Skin epidermis (tissue), 12 donors: ENCODE measurements around the gene SPRR2D.
"Not testable (repeated sequence)": the region's sequence is repeated elsewhere in the genome, so short reads cannot be mapped to it uniquely, and the experiment has no call there.

Experiments
- H3K27ac ChIP-seq, 21 experiments: fragments of 200-600 bp; sonication (generic) in 11 of 21; one replicate each; pipeline ENCODE4 v1.5.0; 2020; ENCODE audit warnings: mild to moderate bottlenecking in 3 of 21, inconsistent platforms in 2 of 21, moderate library complexity in 2 of 21
- H3K4me3 ChIP-seq, 7 experiments: fragments of 200-600 bp; sonication (generic) in 2 of 7; one replicate each; pipeline ENCODE4 v1.5.0; 2020; ENCODE audit warnings: inconsistent platforms in 2 of 7, mild to moderate bottlenecking in 2 of 7, moderate library complexity in 1 of 7

Gene SPRR2D

GRCh38 chr1:153040950-153041631 is at the start of gene SPRR2D:
SPRR2D (minus strand) TSS chr1:153041120; CDS start chr1:153040346, 774 bp downstream.
- H3K27ac ChIP-seq, result no peak within 1 kb of the TSS
- no peak within 1 kb of the TSS for H3K4me3 ChIP-seq

GRCh38 chr1:153087652-153088051 is 46.7 kb upstream of the SPRR2D start:
- no peak overlapping the region for H3K27ac ChIP-seq
- H3K4me3 ChIP-seq, result no peak overlapping the region

- Histone ChIP-seq H3K4me3 (no peak overlapping the region), H3K27ac (no peak overlapping the region)
These were observed 40.8 kb upstream of the SPRR2D start for GRCh38 chr1:153081736-153082135.

GRCh38 chr1:153072806-153073726 is 32.1 kb upstream of the SPRR2D start:
- H3K4me3 ChIP-seq, result no peak overlapping the region
- no peak overlapping the region for H3K27ac ChIP-seq

GRCh38 chr1:153071511-153071910 is 30.6 kb upstream of the SPRR2D start, which contains the start of gene SPRR2B:
SPRR2B (minus strand) TSS chr1:153071611; CDS start chr1:153070839, 772 bp downstream.
- no peak within 1 kb of the TSS for H3K4me3 ChIP-seq
- no peak within 1 kb of the TSS for H3K27ac ChIP-seq

GRCh38 chr1:153070243-153070642 is 29.3 kb upstream of the SPRR2D start:
- no peak overlapping the region for H3K4me3 ChIP-seq

GRCh38 chr1:153058826-153059784 is 18.2 kb upstream of the SPRR2D start:
- H3K27ac ChIP-seq, result no peak overlapping the region

More at GRCh38 chr1:153070243-153070642, 29.3 kb upstream of the SPRR2D start:
- no peak overlapping the region for H3K27ac ChIP-seq

GRCh38 chr1:153058154-153058553 is 17.2 kb upstream of the SPRR2D start:
- Histone ChIP-seq H3K27ac (no peak overlapping the region), H3K4me3 (no peak overlapping the region)

More at GRCh38 chr1:153058826-153059784, 18.2 kb upstream of the SPRR2D start:
- H3K4me3 ChIP-seq, result no peak overlapping the region

- Histone ChIP-seq H3K27ac (no peak within 1 kb of the TSS), H3K4me3 (no peak within 1 kb of the TSS)
These were observed 16.5 kb upstream of the SPRR2D start, which contains the start of gene SPRR2A for GRCh38 chr1:153057375-153057774. SPRR2A (minus strand) TSS chr1:153057512; CDS start chr1:153056735, 777 bp downstream.

- not testable (repeated sequence) for H3K4me3 ChIP-seq, H3K27ac ChIP-seq
These were observed 15.2 kb upstream of the SPRR2D start for GRCh38 chr1:153056111-153056510.

GRCh38 chr1:153049211-153049610 is 8.3 kb upstream of the SPRR2D start:
- Histone ChIP-seq H3K4me3 (no peak overlapping the region), H3K27ac (no peak overlapping the region)

GRCh38 chr1:153035211-153035610 is 5.7 kb downstream of the SPRR2D start:
- Histone ChIP-seq H3K4me3 (no peak overlapping the region), H3K27ac (no peak overlapping the region)

- Histone ChIP-seq H3K4me3 (no peak overlapping the region), H3K27ac (peak overlapping the region in 4 of 21 experiments; percentile 4 to 37 (median 16))
These were observed 8.1 kb downstream of the SPRR2D start for GRCh38 chr1:153032677-153033308.

- Histone ChIP-seq H3K4me3 (peak overlapping the region in 2 of 7 experiments; percentile 5 to 7), H3K27ac (peak overlapping the region in 10 of 21 experiments; percentile 8 to 70 (median 32))
These were observed 8.8 kb downstream of the SPRR2D start for GRCh38 chr1:153032073-153032472.

GRCh38 chr1:153030895-153031294 is 10.0 kb downstream of the SPRR2D start, which contains the start of gene SPRR1B:
SPRR1B (plus strand) TSS chr1:153031203; CDS start chr1:153032346, 1,143 bp downstream.
- H3K27ac ChIP-seq, result peak within 1 kb of the TSS in 14 of 21 experiments; percentile 8 to 70 (median 38)
- H3K4me3 ChIP-seq, result peak within 1 kb of the TSS in 2 of 7 experiments; percentile 5 to 7

- no peak overlapping the region for H3K27ac ChIP-seq
- H3K4me3 ChIP-seq, result no peak overlapping the region
These were observed 12.2 kb downstream of the SPRR2D start for GRCh38 chr1:153028766-153029165.

- H3K4me3 ChIP-seq, result no peak overlapping the region
- H3K27ac ChIP-seq, result no peak overlapping the region
These were observed 15.1 kb downstream of the SPRR2D start for GRCh38 chr1:153025797-153026196.

GRCh38 chr1:153024413-153024812 is 16.5 kb downstream of the SPRR2D start:
- Histone ChIP-seq H3K4me3 (no peak overlapping the region), H3K27ac (no peak overlapping the region)

GRCh38 chr1:153023109-153023508 is 17.8 kb downstream of the SPRR2D start:
- Histone ChIP-seq H3K4me3 (no peak overlapping the region), H3K27ac (no peak overlapping the region)
